Measurements from ENCODE around the gene EGFL6.

GRCh38 chrX:13661735-13662288 lies 92.4 kb downstream of the EGFL6 start:
- TF ChIP-seq CTCF (IDR thresholded peaks at IDR 0.05; ENCODE audit: low read depth, low read length, missing input control) (no peak), ATF3 (IDR thresholded peaks at IDR 0.05) (no peak), MAX (IDR thresholded peaks at IDR 0.05) (no peak), YY1 (IDR thresholded peaks at IDR 0.05) (no peak), REST (IDR thresholded peaks at IDR 0.05) (no peak), FOXA1 (IDR thresholded peaks at IDR 0.05) (no peak), ZBTB33 (IDR thresholded peaks at IDR 0.05) (no peak), EGR1 (IDR thresholded peaks at IDR 0.05; ENCODE audit: low read depth in 2 of 2) (no peak), RAD21 (IDR thresholded peaks at IDR 0.05) (no peak)
